Esophagus (tissue), 2 donors: Measurements from ENCODE around the gene WNT1. TPM values are rescaled to one million over a fixed set of nuclear protein-coding genes. Genes with fewer than 3 reads are reported as not detected.

Source experiments
- H3K27ac ChIP-seq, 2 donors: one replicate each; pipeline ENCODE4 v1.5.1; 2013; ENCODE audit warnings: low read depth in 2 of 2, mild to moderate bottlenecking in 2 of 2, inconsistent platforms in 1 of 2, low read length in 1 of 2, moderate library complexity in 1 of 2
- H3K27me3 ChIP-seq, 2 donors: one replicate each; pipeline ENCODE4 v1.6.1; 2013; ENCODE audit warnings: low read length in 2 of 2, control low read depth in 1 of 2, mild to moderate bottlenecking in 1 of 2; ENCODE audit not compliant: insufficient read depth in 2 of 2, control insufficient read depth in 1 of 2
- H3K36me3 ChIP-seq, 2 donors: one replicate each; pipeline ENCODE4 v1.6.1; 2013; ENCODE audit warnings: low read length in 1 of 2; ENCODE audit not compliant: control insufficient read depth in 2 of 2, insufficient read depth in 2 of 2
- H3K4me1 ChIP-seq, 2 donors: one replicate each; pipeline ENCODE4 v1.6.1; 2013; ENCODE audit warnings: low read length in 1 of 2; ENCODE audit not compliant: control insufficient read depth in 2 of 2, insufficient read depth in 2 of 2
- H3K4me3 ChIP-seq, 2 donors: one replicate each; pipeline ENCODE4 v1.5.1; 2013; ENCODE audit warnings: low read length in 2 of 2, mild to moderate bottlenecking in 2 of 2, low read depth in 1 of 2, moderate library complexity in 1 of 2
- H3K9me3 ChIP-seq, 2 donors: one replicate each; pipeline ENCODE4 v1.6.1; 2013; ENCODE audit warnings: mild to moderate bottlenecking in 2 of 2, low read depth in 1 of 2, low read length in 1 of 2, moderate library complexity in 1 of 2; ENCODE audit not compliant: control insufficient read depth in 2 of 2, insufficient read depth in 1 of 2
- WGBS, 2 donors: extraction: QIAGEN DNeasy Blood & Tissue Kit; methylation state at CpG; one replicate each; pipeline ENCODE4 v1.1.7; 2013; 5-methylcytosine and 5-hydroxymethylcytosine counted together
- polyA plus RNA-seq, 2 donors: library from polyadenylated mRNA; stranded (reverse); fragments of 200-250 nt; gene quantifications; one replicate each; pipeline ENCODE4 v1.2.3, GENCODE V29; 2013
- donor health status: healthy with polysubstance abuse.
- donor health status: Bipolar disorder and iron deficiency.

The WNT1 gene
- polyA plus RNA-seq, result under 1 TPM in 1 of 2 donors, not detected in 1; 0.05 TPM

DNA sequence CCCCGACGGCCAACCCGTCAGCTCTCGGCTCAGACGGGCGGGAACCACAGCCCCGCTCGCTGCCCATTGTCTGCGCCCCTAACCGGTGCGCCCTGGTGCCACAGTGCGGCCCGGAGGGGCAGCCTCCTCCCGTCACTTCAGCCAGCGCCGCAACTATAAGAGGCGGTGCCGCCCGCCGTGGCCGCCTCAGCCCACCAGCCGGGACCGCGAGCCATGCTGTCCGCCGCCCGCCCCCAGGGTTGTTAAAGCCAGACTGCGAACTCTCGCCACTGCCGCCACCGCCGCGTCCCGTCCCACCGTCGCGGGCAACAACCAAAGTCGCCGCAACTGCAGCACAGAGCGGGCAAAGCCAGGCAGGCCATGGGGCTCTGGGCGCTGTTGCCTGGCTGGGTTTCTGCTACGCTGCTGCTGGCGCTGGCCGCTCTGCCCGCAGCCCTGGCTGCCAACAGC lies at the start of gene WNT1:
WNT1 (plus strand) TSS at position 32 of the 450 bp plus-strand sequence; CDS start at position 361, 329 bp downstream.
- WGBS, 2 donors, result 0 to 1% methylated on average over 27 to 45 of the region's 45 CpGs
- H3K27ac ChIP-seq, result no peak within 1 kb of the TSS
- H3K4me1 ChIP-seq, result peaks cover 25 to 30% of the 10 kb centered on the region in 2 donors
- H3K4me3 ChIP-seq, result peak within 1 kb of the TSS; percentile 25 to 50
- no peaks in the 10 kb centered on the region for H3K36me3 ChIP-seq
- H3K9me3 ChIP-seq, result peaks cover 0 to 2% of the 10 kb centered on the region in 2 donors
- H3K27me3 ChIP-seq, result peaks cover 0 to 22% of the 10 kb centered on the region in 2 donors

DNA sequence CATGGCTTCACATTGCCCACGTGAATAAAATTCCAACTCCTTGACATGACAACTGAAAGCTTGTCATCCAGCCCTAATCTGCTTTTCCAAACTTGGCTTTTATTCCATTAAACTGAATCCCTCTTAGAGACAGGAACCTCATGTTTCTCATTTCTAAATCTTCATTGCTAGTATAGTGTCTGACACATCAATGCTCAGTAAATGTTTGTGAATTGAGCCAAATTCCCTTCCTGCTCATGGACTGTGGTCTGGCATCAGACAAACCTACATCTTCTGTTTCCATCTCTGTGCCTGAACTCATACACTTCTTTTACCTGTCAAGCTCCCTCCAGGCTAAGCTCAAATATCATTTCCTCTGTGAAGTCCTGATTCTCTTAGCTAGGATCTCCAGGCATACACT lies 48.6 kb upstream of the WNT1 start:
- WGBS, 2 donors, result 75 to 88% methylated on average over 1 of the region's 1 CpG
- peaks cover 0 to 13% of the 10 kb centered on the region in 2 donors for H3K36me3 ChIP-seq
- H3K9me3 ChIP-seq, result no peaks in the 10 kb centered on the region
- H3K27ac ChIP-seq, result no peak overlapping the region
- H3K4me3 ChIP-seq, result no peak overlapping the region
- peaks cover 0 to 5% of the 10 kb centered on the region in 2 donors for H3K4me1 ChIP-seq
- H3K27me3 ChIP-seq, result no peaks in the 10 kb centered on the region

DNA sequence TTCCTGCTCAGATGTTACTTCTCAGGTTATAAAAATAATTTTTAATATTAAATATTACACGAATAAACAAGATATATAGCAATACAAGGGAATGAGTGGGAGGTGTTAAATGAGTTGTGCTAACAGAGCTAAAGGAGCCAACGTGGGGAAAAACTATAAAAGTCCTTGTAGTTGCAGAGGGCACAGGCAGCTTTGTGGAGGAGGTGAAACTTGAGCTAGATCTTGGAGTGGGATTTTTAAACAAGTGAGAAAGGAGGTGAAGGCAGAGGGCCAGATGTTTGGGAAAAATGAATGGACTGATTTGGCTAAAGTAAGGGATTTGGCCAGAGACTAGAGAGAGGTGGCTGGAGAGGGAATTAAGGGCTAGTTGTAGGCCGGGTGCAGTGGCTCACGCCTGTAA lies 47.6 kb upstream of the WNT1 start:
- Histone ChIP-seq H3K4me3 (no peak overlapping the region), H3K36me3 (peaks cover 0 to 13% of the 10 kb centered on the region in 2 donors), H3K27ac (no peak overlapping the region), H3K9me3 (no peaks in the 10 kb centered on the region), H3K4me1 (peaks cover 0 to 4% of the 10 kb centered on the region in 2 donors), H3K27me3 (no peaks in the 10 kb centered on the region)
- 81 to 89% methylated on average over 4 of the region's 4 CpGs for WGBS, 2 donors

GRCh38 chr12:48932878-48933277 lies 45.2 kb upstream of the WNT1 start:
- Histone ChIP-seq H3K27me3 (no peaks in the 10 kb centered on the region), H3K36me3 (peaks cover 0 to 18% of the 10 kb centered on the region in 2 donors), H3K27ac (no peak overlapping the region), H3K9me3 (no peaks in the 10 kb centered on the region), H3K4me3 (no peak overlapping the region), H3K4me1 (no peaks in the 10 kb centered on the region)
- 66 to 89% methylated on average over 2 of the region's 2 CpGs for WGBS, 2 donors

- peaks cover 0 to 22% of the 10 kb centered on the region in 2 donors for H3K36me3 ChIP-seq
- peak overlapping the region; percentile 33 to 64 for H3K27ac ChIP-seq
- WGBS, 2 donors, result 82 to 85% methylated on average over 9 of the region's 9 CpGs
- no peaks in the 10 kb centered on the region for H3K27me3 ChIP-seq
- H3K9me3 ChIP-seq, result no peaks in the 10 kb centered on the region
- no peak overlapping the region for H3K4me3 ChIP-seq
- H3K4me1 ChIP-seq, result no peaks in the 10 kb centered on the region
These were observed 44.3 kb upstream of the WNT1 start for GRCh38 chr12:48933664-48934311.

DNA sequence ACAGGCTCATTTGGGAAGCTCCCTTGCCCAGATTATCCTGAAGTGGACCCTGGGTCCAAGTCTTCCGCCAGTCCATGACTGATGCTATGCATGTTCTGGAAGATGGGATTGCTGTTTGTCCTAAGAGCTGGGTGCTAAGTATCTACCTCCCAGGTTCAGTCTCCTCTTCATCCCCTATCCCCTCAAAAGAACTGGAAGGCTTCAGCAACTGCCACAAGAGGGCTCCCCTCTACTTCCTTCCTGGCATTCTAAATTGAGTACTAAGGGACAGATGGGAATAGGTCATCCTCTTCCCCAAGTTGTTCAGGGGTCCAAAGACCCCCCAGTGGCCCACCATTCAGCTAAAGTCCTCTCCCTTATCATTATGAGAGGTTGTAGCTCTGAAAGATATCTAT lies 43.8 kb upstream of the WNT1 start:
- WGBS, 2 donors, result 96 to 100% methylated on average over 1 of the region's 1 CpG
- Histone ChIP-seq H3K4me3 (no peak overlapping the region), H3K27ac (peak overlapping the region; percentile 33 to 64), H3K4me1 (no peaks in the 10 kb centered on the region), H3K27me3 (no peaks in the 10 kb centered on the region), H3K36me3 (peaks cover 0 to 22% of the 10 kb centered on the region in 2 donors), H3K9me3 (no peaks in the 10 kb centered on the region)

DNA sequence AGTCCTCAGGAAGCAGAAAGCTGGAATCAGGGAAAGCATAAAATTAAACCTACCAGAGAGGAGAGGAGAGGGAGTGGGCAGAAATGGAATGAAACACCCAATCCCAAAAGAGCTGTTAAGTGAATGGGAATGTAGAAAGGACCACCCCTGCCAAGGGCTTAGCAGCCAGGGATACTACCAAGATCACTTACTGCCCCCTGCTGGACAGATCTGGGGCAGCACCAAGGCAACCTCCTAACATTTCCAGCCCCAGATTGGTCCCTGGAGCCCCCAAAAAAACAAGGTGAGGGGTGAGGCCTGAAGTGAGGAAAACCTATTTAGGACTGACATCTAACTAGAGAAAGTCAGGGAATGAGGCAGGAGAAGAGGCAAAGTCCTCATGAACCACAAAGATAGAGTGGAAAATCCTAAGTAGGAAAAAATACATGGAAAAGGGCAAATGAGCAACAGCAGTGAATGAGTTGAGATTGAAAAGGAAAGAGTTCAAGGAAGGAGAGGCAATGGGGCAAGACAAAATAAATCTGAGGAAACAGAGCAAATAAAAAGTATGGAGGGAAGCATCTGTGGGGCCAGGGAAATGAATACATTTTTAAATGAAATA lies 41.6 kb upstream of the WNT1 start:
- Histone ChIP-seq H3K27ac (no peak overlapping the region), H3K36me3 (peaks cover 7 to 34% of the 10 kb centered on the region in 2 donors), H3K4me3 (no peak overlapping the region), H3K27me3 (no peaks in the 10 kb centered on the region), H3K9me3 (no peaks in the 10 kb centered on the region), H3K4me1 (no peaks in the 10 kb centered on the region)

GRCh38 chr12:48937170-48937569 lies 41.0 kb upstream of the WNT1 start:
- 83 to 84% methylated on average over 6 of the region's 6 CpGs for WGBS, 2 donors
- Histone ChIP-seq H3K4me3 (no peak overlapping the region), H3K27ac (no peak overlapping the region), H3K36me3 (peaks cover 7 to 34% of the 10 kb centered on the region in 2 donors), H3K4me1 (peaks cover 2 to 5% of the 10 kb centered on the region in 2 donors), H3K27me3 (no peaks in the 10 kb centered on the region), H3K9me3 (no peaks in the 10 kb centered on the region)

DNA sequence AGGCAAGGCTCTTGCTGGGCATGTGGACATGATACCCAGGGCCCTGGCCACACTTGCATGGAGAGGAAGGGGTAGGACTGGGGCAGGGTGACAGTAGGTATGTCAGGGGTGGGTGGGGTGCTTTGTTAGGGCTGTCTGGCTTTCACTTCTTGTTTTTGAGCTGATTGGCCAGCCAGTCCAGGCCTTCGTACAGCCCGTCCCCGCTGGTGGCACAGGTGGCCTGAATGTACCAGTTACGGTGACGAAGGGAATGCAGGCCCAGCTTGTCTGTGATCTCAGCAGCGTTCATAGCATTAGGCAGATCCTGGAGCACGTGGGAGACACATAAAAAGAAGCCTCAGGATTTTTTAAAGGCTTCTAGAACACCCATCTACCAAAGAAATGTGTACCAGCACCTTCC lies 39.3 kb upstream of the WNT1 start:
- WGBS, 2 donors, result 70 to 83% methylated on average over 7 of the region's 7 CpGs
- no peaks in the 10 kb centered on the region for H3K27me3 ChIP-seq
- no peaks in the 10 kb centered on the region for H3K9me3 ChIP-seq
- no peak overlapping the region for H3K4me3 ChIP-seq
- H3K4me1 ChIP-seq, result peaks cover 2 to 9% of the 10 kb centered on the region in 2 donors
- H3K27ac ChIP-seq, result no peak overlapping the region
- H3K36me3 ChIP-seq, result peaks cover 7 to 26% of the 10 kb centered on the region in 2 donors

DNA sequence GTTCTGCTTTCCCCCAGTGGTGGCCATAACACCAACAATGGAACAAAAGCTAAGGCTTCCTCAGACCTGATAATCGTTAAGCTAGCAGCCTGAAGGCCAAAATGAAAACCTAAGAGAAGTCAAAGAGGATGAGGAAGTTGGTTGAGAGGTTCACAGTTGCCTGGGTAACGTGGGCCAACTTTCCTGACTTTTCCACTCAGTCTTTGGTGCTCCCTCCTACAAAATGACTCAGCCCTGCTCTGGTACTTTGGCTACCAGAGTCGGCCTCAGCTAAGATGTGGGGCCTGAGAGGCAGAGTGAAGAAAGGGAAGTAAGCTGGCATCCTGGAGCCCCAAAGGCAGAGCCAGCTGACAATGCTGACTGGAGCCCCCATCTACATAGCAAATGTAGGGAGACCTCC lies 37.9 kb upstream of the WNT1 start:
- H3K4me3 ChIP-seq, result no peak overlapping the region
- peak overlapping the region in 1 of 2 donors; percentile 75 for H3K27ac ChIP-seq
- H3K9me3 ChIP-seq, result no peaks in the 10 kb centered on the region
- peaks cover 2 to 9% of the 10 kb centered on the region in 2 donors for H3K4me1 ChIP-seq
- 35 to 42% methylated on average over 3 of the region's 3 CpGs for WGBS, 2 donors
- peaks cover 7 to 26% of the 10 kb centered on the region in 2 donors for H3K36me3 ChIP-seq
- no peaks in the 10 kb centered on the region for H3K27me3 ChIP-seq
